GM21737 (cell line): ENCODE measurements around the gene TAS2R1.
"Not testable (repeated sequence)": the region's sequence is repeated elsewhere in the genome, so short reads cannot be mapped to it uniquely, and the experiment has no call there.

Source experiments
- ATAC-seq: cut with Tn5 transposase; IDR thresholded peaks from one replicate; pipeline ENCODE4 v1.9.1; 2021; ENCODE audit warnings: mild to moderate bottlenecking, moderate library complexity; ENCODE audit not compliant: unreplicated experiment

TAS2R1 gene

DNA sequence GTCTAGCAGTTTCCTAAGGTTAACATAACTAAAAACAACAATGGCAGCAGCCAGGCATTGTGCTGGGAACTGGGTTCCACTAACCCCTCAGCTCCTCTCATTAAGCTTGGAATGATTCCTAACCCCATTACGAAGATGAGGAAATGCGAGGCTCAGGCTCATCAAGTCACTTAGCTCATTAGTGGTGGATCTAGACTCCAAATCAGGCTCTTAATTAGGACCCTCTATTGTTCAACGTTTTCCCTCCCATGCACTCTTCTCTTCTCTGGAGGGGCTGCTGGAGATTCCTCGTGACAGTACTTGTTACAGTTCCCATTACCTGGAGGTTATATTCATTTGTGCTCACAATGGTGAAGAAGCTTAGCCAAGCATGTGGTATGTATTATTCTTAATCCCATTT is 6.5 kb downstream of the TAS2R1 start:
- no peak for ATAC-seq

DNA sequence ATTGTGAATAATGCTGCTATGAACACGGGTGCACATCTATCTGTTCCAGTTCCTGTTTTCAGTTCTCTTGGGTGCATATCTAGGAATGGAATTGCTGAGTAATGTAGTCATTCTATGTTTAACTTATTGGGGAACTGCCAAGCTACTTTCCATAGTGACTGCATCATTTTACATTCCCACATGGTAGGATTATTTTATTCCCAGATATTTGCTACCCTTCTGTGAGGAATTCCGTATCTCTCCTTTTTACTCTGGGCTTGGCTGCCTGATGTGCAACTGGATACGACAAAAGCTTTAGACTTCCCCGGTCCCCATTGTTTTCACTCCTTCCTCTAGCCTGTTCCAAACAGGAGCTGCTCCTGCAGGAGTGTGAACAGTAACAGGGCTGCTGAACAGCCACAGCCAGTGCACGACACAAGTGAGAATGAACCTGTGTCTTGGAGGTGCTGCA is 7.2 kb downstream of the TAS2R1 start:
- ATAC-seq, result no peak

DNA sequence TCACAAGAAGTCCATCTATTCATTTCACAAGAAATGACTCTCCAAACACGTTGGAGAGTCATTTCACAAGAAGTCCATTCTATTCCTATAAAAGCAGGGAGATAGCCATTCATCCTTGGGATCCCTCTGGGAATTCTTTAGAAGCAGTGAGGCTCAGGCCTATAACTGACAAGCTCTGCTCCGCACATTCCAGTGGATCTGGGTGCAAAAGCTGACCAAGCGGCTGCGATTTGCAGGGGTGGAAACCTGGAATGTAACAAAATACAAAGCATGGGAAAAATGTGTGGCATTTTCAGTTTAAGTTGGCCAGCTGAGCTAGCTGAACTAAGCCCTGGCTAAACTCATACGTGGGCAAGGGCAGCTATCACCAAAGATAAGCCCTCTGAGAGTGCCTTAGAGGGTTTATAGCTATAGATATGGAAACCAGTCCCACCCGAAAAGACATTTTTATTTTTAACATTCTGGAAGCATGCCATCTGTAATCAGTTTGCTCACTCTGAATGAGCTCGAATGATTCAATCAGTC is 8.7 kb downstream of the TAS2R1 start:
- ATAC-seq, result no peak

DNA sequence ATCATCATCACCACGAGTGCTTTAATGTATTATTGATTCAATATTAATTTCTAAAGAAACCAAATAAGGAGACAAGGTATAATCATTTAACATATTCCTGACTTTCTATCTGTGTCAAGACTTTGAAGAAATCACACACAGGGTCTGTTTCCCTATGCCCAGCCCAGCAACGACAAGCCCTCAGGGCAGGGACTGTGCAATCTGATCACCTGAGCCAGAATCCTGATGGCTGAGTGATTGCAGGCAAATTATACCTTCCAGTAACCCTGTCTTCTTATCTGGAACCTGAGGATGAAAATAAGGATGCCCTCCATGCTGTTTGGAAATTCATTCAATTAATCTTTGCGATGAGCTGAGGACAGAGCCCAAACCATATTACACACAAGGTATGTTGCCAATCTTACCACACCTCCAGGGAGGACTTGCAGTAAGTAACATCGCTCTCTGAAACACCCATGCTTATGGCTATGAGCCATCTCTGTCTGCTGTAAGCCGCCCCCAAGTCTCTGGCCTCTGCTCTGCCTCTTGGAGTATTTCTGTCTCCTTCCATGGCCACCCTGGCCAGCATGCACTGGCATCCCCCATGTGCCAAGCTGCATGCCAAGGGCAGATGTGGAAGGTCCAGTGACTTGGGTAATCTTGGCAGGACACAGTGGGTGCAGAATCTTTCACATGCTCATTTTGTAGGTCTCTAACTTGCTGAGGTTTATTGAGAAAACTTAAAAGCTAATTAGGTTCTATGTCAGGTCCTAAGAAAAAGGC is 10.6 kb downstream of the TAS2R1 start:
- no peak for ATAC-seq

DNA sequence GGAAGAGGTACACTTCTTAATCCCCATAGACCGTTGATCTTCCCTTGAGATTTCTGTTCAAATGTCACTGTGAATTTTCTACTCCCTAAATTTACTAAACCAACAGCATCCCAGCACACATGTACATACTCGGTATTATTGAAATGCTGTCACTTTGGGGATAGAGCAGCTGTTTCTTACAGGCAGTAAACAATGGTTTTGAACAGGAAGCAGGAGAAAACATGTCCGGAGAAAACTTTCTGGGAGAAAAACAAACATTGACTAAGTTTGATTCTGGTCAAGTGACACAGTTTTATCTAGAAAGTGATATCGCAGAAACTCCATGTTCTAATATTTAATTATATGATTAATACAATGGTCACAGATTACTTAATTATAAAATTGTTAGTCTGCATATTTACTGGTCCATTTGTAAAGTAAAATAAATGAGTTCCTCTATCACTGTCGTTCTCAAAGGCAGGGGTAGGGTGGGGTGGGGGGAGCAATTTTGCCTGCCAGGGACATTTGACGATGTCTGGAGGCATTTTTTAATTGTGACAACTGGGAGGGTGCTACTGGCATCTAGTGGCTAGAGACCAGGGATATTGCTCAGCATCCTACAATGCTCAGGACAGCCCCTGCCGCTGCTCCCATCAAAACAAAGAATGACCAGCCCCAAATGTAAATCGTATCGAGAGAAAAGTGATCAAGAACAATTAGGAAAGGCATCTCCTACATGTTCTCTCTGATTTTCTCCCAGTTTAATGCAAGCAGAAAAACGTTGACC is 12.2 kb downstream of the TAS2R1 start:
- no peak for ATAC-seq

DNA sequence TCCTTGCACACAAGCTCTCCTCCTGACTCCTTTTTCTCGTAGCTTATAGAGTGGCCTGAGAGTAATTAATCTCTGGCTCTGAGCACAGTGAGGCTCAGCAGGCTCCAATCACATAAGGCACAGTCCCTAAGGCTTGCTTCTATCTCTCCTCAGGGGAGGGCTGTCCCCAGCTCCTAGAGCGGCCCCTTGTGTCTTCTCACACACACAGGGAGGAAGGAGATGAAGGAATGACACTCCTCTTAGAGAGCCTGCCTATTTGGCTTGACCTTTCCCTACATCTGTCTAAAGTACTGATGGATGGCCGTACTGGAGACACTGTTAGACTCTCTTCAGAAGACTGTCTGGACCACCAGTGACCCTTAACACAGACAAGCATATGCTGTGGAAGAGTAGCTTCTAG is 12.9 kb downstream of the TAS2R1 start:
- no peak for ATAC-seq

DNA sequence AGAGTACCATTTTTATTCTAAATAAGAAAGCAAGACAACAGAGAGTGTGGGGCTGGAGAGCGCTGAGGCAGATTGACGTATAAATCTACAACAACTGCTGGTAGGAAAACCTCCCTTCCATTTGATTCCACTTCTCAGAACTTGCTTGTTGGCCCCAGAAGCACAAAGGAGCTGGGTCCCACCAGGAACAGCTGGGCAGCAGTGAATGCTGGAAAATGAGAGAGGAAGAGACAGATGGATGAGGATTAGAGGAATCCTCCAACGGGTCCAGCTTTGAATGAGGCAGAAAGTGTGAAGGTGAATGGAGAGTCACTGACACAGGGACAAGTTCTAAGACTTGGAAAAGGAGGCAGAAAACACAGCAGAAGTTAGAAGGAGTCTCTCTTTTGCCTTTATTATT is 14.8 kb downstream of the TAS2R1 start:
- no peak for ATAC-seq

DNA sequence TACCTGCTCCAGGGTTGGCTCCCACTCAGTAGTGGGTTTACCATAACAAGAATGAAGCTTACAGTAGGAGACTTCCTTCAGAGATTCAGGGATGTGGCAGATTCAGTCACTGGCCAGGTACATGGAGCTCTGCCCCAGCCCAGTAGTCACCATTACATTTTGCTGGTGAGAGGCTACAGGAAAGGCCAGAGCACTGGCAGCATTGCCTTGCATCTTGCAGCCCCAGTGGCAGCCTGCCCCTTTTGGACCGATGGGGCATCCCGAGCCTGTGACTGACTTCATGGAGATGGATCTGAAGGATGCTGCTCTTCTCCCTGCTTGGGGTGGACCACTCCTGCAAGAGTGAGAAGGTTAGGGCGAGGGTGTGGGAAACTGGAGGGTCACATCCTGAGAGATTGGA is 16.8 kb downstream of the TAS2R1 start:
- ATAC-seq, result no peak

DNA sequence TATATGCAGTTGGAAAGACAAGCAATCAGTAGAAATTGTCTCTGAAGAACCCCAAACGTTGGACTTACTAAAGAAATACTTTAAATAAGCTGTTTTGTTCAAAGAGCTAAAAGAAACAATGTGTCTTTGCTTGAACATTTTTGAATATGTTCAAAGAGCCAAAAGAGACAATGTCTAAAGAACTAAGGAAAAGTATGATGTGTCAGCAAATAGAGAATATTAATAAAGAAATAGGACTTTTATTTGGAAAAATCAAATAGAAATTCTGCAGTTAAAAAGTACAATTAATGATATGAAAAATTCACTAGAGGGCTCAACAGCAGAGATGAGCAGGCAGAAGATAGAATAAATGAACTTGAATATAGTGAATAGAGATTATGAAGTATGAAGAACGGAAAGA is 19.2 kb downstream of the TAS2R1 start:
- no peak for ATAC-seq

DNA sequence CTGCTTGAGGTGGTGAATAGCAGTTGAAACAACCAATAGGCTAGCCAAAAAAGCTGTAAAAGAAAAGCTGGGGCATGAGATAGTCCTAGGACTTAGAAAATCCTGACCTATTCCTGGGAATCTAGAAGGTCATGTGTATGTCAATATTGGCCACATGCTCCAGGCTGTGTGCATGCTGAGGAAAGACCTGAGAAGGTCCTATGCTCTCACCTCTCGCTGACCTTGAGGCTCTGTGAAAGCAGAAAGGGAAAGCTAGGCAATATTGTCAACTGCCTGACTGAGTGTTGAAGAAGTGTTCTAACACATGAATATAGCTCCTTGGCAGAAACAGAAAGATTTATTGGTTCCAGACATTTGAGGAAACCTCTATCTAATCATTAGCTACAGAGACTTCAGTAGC is 19.8 kb downstream of the TAS2R1 start:
- ATAC-seq, result no peak

DNA sequence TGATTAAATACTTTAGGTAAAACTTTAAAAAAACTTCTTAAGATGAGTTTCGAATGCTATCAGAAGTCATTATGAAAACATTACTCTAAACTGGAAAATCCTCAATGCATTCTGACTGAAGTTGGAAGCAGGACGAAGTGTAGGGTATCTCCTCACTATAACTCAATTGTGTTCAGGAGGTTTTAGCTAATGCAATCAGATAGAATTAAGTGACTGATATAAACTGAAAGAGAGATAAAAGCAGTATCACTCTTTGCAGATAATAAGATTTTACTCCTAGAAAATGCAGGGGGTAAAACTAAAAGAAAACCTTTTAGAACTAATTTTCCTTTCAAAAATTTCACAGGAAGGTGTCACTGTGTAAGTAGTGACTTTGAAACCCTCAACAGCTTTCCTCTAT is 22.1 kb downstream of the TAS2R1 start:
- no peak for ATAC-seq

DNA sequence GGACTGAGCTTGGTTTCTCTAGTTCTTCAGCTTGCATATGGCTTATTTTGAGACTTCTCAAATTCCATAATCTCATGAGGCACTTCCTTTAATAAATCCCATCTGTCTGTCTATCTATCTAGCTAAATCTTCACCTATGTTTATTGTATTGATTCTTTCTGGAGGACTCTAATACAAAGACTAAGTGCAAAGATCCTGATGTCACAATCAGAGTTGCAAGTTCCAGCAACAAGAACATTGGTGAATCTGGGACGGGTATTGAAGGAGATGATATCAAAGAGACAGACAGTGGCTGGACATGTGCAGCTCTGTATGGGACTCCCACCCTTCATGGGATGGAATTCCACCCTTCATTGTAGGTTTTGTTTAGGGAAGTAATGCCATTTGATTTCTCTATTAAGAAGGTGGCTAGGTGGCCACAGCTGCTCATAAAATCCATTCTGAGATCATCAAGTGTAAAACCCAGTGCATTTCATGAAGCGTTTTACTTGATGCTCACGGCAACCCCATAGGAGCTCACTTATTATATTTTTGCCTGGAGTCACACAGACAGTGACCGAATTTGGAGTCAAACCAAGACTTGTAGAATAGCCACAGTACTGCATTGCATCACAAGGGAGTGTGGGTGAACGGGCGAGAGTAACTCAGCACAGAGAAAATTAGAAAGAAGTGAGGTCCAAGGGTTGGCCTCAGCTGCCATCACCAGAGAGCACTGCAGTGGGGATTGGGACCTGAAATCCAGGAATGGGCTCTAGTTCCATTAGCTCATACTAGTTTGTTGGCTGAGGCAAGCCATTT is 24.9 kb downstream of the TAS2R1 start:
- ATAC-seq, result no peak

DNA sequence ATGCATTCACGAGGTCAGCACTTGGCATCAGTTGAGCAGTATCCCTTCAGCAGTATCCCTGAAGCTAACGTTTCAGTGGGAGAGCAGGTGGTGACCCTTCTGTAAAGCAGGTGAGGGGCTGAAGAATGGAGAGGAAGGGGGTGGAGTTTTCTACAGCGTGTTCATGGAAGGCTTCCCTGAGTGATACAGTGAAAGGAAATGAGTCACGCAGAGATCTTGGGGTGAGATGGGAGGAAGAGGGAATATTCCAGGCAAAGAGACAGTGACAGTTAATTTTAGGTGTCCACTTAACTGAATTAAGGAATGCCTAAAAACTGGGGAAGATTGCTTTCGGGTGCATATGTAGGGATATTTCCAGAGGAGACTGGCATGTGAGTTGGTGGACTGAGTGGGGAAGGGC is 25.7 kb downstream of the TAS2R1 start:
- ATAC-seq, result no peak

DNA sequence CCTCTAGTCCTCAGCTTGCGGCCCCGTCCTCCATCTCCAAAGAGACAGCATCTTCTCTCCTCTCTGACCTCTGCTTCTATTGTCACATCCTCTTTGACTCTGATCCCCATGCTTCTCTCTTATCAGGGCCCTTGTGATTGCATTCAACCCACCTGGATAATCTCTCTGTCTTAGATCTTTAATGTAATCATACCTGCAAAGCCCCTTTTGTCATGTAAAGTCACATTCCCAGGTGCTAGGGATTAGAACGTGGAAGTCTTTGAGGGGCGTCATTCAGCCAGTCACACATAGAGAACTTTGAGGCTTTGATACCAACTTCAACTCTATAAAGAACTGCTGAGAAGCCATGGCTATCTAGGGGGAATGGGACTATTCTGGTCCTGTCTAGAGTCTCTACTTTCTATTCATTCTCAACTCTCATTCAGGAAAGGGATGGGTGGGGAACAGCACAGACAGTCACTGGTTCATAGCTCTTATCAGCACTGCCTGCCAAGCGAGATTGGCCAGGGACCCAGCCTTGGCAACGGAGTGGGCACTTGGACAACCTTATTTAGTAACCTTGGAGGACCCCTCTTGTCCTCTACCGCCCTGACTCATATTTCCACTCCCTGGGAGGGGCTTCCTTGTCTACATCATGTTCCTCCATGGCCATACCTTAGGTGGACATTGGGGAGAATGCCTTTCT is 29.0 kb downstream of the TAS2R1 start:
- no peak for ATAC-seq

DNA sequence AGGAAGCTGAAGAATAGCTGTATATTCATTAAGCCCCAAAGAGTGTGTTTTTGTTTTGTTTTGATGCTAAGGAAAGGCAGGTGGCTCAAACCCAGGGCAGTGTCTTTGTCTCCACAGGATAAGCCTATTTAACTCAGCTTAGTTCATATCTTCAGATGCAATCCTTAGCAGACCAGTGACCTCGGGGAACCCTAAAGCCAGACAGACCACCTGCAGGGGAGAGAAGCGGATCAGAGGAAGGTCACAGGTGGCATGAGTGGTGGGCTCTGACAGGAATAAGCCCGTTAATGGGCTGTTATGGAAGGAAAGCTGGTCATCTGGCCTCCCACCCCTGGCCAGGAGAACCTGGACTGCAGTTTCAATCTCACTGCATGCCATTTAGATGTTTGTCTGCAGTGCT is 30.8 kb downstream of the TAS2R1 start:
- no peak for ATAC-seq

DNA sequence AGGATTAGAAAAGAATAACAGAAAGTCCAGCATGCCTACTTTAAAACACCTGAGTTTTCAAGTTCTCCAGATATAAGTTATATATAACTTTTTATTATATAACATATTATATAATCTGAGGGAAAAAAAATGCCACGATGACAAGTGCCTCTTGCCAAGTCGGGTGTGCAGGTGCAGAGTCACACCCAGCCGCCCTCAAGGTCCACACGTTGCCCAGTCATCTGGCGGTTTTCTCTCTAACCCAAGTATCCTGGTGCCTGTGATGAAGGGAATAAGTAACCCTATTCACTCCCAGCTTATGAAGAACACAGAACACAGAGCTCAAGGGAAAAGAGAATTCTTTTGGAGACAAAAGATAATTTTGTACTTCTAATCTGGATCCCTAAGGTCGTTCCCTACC is 31.8 kb downstream of the TAS2R1 start:
- not testable (repeated sequence) for ATAC-seq

DNA sequence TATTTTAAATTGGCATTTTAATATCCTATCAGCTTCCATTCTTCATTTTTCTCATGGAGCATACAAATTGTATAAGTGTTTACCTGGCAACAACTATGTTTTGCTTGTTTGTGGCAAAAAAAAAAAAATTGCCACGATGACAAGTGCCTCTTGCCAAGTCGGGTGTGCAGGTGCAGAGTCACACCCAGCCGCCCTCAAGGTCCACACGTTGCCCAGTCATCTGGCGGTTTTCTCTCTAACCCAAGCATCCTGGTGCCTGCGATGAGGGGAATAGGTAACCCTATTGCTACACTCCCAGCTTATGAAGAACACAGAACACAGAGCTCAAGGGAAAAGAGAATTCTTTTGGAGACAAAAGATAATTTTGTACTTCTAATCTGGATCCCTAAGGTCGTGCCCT is 32.8 kb downstream of the TAS2R1 start:
- not testable (repeated sequence) for ATAC-seq

DNA sequence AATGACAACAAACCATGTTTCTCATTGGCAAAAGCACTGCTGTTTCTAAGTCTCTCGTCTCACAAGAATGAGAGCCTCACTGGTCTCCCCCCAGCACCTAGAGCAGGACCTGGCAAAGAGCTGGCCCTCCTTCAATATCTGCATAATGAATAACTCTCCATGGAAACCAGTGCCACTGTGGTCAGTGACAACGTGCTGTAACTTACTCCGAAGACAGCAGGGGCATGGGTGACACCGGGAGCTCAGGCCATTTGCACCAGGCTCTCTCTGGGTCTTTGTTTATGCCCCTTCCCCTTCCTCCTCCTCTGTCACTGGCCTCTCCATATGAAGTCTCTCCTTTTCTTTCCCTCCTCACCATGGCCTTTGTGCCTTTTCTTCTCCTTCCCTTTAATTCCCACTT is 33.3 kb downstream of the TAS2R1 start:
- no peak for ATAC-seq

DNA sequence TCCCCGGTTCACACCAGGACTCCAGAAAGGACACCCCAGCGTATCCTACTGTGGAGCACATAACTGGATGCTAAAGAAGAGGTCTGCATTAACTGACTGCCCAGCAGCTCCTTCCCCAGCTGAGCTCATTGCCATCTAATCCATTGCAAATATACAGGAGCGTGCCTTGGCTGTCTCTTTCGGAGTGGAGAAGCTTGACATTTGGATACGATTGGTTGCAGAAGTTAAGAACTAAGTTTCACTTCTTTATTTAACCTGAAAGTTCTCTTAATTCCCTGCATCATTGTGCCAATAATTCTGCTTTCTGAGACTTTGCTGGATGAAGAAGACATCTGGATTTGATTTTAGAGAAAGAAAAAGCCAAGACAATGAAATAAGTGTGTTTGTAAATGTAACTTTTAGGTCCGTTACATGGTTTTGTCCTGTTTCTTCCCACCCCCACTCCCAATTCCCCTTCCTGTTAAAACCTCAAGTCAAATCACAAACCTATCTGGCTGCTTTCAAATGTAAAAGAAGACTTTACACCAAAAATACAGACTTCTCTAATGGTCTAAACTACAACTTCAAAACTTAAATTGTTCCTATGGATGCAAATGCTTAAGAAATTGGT is 33.9 kb downstream of the TAS2R1 start:
- ATAC-seq, result no peak

DNA sequence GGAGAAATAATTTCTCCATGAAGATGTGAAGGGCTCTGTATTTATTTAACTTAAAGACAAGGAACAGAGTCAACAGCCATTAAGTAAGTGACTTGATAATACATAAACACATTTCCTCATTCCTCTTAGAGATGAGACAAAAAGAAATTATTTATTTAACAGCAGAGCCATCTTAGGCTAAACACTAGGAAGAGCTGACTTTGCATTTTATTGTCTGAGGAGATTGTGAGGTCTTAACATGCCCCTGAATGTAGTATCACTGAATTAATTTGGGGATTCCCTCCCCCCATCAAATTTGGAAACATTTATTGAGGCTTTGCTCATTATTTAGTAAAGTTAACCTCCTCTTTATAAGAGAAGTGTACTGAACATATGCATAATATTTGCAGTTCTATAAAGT is 35.2 kb downstream of the TAS2R1 start:
- ATAC-seq, result no peak
